HCT116 (cell line): ENCODE results near the gene FAM227B. TPM values are rescaled to one million over a fixed set of nuclear protein-coding genes. Genes with fewer than 3 reads are reported as not detected.

Source experiments
- ATAC-seq: fragments of 200-7000 bp; cut with Tn5 transposase; 2 replicates; pipeline ENCODE4 v1.9.1; 2020; ENCODE audit warnings: mild to moderate bottlenecking, moderate library complexity
- BruUV-seq: library from RNA; stranded (reverse); fragments of 400-500 nt; replicated peaks from 2 replicates; lab custom pipeline; 2021; lab: Mats Ljungman, UMichigan
- CTCF ChIA-PET: fragments of 300-600 bp; sonication (Branson Sonifier 250); formaldehyde crosslinking; loops from one replicate; lab custom pipeline; 2021; ENCODE audit warnings: antibody characterized with exemption; lab: Charles Lee
- POLR2A ChIA-PET: fragments of 300-600, 350-600 bp; sonication (Branson Sonifier 250); formaldehyde crosslinking; loops from one replicate; lab custom pipeline; 2021; ENCODE audit warnings: antibody characterized with exemption; lab: Charles Lee
- RAD21 ChIA-PET, 2 experiments: fragments of 300-600 bp; sonication (Branson Sonifier 250); formaldehyde crosslinking; loops; one replicate each; lab custom pipeline; 2023; ENCODE audit warnings: low total read pairs in 2 of 2; ENCODE audit not compliant: uncharacterized antibody in 2 of 2, unreplicated experiment in 2 of 2, low non-redundant PET in 1 of 2; lab: Charles Lee
- DNase-seq: peaks from one replicate; pipeline ENCODE4 v3.0.0-alpha.2; 2010; ENCODE audit warnings: low read depth, low spot score
- H2AFZ ChIP-seq: fragments of 200-600 bp; shearing (Covaris generic), sonication (generic); 2 replicates; pipeline ENCODE4 v1.6.1; 2017; ENCODE audit warnings: low read depth, mixed run types, mixed read lengths, antibody characterized with exemption, low read length; ENCODE audit not compliant: poor library complexity, severe bottlenecking
- H3K27ac ChIP-seq: 2 replicates; pipeline ENCODE4 v1.5.1; 2012; ENCODE audit warnings: low read depth, low read length
- H3K27me3 ChIP-seq: fragments of 200-600 bp; sonication (generic); 2 replicates; pipeline ENCODE4 v1.6.1; 2016; ENCODE audit warnings: mixed run types, low read length, mixed read lengths; ENCODE audit not compliant: insufficient read depth
- H3K36me3 ChIP-seq, 2 experiments: fragments of 200-500 bp in 1 of 2; fragments of 200-600 bp in 1 of 2; sonication (Bioruptor generic) in 1 of 2; sonication (generic) in 1 of 2; 2 replicates each; pipeline versions ENCODE4 v1.5.1 to v1.6.1; 2014 to 2016; ENCODE audit warnings: low read length in 2 of 2, inconsistent platforms in 1 of 2, mixed read lengths in 1 of 2, mixed run types in 1 of 2; ENCODE audit not compliant: insufficient read depth in 2 of 2, control insufficient read depth in 1 of 2
- H3K4me1 ChIP-seq, 2 experiments: fragments of 200-600 bp in 1 of 2; sonication (generic) in 1 of 2; 2 replicates each; pipeline versions ENCODE4 v1.5.1 to v1.6.1; 2012 to 2017; ENCODE audit warnings: low read length in 2 of 2, inconsistent platforms in 1 of 2, mild to moderate bottlenecking in 1 of 2, mixed read lengths in 1 of 2, mixed run types in 1 of 2, moderate library complexity in 1 of 2; ENCODE audit not compliant: insufficient read depth in 2 of 2, control insufficient read depth in 1 of 2
- H3K4me2 ChIP-seq: fragments of 200-600 bp; sonication (generic); 2 replicates; pipeline ENCODE4 v1.6.1; 2017; ENCODE audit warnings: mixed run types, low read length, mixed read lengths
- H3K4me3 ChIP-seq, 2 experiments: fragments of 200-600 bp in 1 of 2; sonication (generic) in 1 of 2; replicated peaks in 1 of 2; 2 replicates each; pipeline ENCODE4 v1.5.1; 2011 to 2016; ENCODE audit warnings: low read length in 2 of 2, control low read depth in 1 of 2, low read depth in 1 of 2, mild to moderate bottlenecking in 1 of 2, mixed read lengths in 1 of 2, mixed run types in 1 of 2
- H3K79me2 ChIP-seq: fragments of 200-600 bp; sonication (generic); 2 replicates; pipeline ENCODE4 v1.6.1; 2017; ENCODE audit warnings: mild to moderate bottlenecking, mixed run types, low read length, moderate library complexity, mixed read lengths; ENCODE audit not compliant: insufficient read depth
- H3K9ac ChIP-seq: fragments of 200-600 bp; sonication (generic); 2 replicates; pipeline ENCODE4 v1.6.1; 2016; ENCODE audit warnings: low read length, mixed read lengths
- H3K9me2 ChIP-seq: fragments of 200-600 bp; sonication (generic), shearing (Covaris generic); 2 replicates; pipeline ENCODE4 v1.6.1; 2017; ENCODE audit warnings: mixed run types, mild to moderate bottlenecking, moderate library complexity; ENCODE audit not compliant: insufficient read depth
- H3K9me3 ChIP-seq, 2 experiments: fragments of 200-500 bp in 1 of 2; fragments of 200-600 bp in 1 of 2; sonication (Bioruptor generic) in 1 of 2; sonication (generic) in 1 of 2; 2 replicates each; pipeline ENCODE4 v1.6.1; 2014 to 2017; ENCODE audit warnings: low read length in 2 of 2, mixed read lengths in 2 of 2, inconsistent platforms in 1 of 2, low read depth in 1 of 2, mild to moderate bottlenecking in 1 of 2, mixed run types in 1 of 2, moderate library complexity in 1 of 2; ENCODE audit not compliant: control insufficient read depth in 1 of 2, insufficient read depth in 1 of 2
- H4K20me1 ChIP-seq: fragments of 200-600 bp; sonication (generic), shearing (Covaris generic); 2 replicates; pipeline ENCODE4 v1.6.1; 2017; ENCODE audit warnings: mixed run types, mild to moderate bottlenecking, moderate library complexity; ENCODE audit not compliant: insufficient read depth
- CBX3 ChIP-seq: IDR thresholded peaks from 2 replicates; pipeline ENCODE4 v1.6.1; 2012; ENCODE audit warnings: low read depth
- CEBPB ChIP-seq: IDR thresholded peaks from 2 replicates; pipeline ENCODE4 v1.6.1; 2012; ENCODE audit warnings: low read depth
- ELF1 ChIP-seq: IDR thresholded peaks from 2 replicates; pipeline ENCODE4 v1.6.1; 2012; ENCODE audit warnings: low read depth, borderline replicate concordance
- EZH2phosphoT487 ChIP-seq: fragments of 200-600 bp; IDR thresholded peaks from 2 replicates; pipeline ENCODE4 v1.6.1; 2018; ENCODE audit warnings: antibody characterized with exemption, borderline replicate concordance
- REST ChIP-seq: IDR thresholded peaks from 2 replicates; pipeline ENCODE4 v1.6.1; 2012; ENCODE audit warnings: low read depth
- SIN3A ChIP-seq: IDR thresholded peaks from 2 replicates; pipeline ENCODE4 v1.6.1; 2012; ENCODE audit warnings: low read depth
- YY1 ChIP-seq: IDR thresholded peaks from 2 replicates; pipeline ENCODE4 v1.6.1; 2011; ENCODE audit warnings: low read length, low read depth, moderate library complexity, mild to moderate bottlenecking; ENCODE audit not compliant: insufficient replicate concordance; ENCODE audit errors: extremely low read depth
- intact Hi-C: fragments of 100-400 bp; cut with micrococcal nuclease; formaldehyde crosslinking; loops from 2 replicates; pipeline ENCODE4 v1.10.0; 2022
- total RNA-seq: library from RNA; stranded (reverse); gene quantifications from one replicate; pipeline ENCODE4 v1.2.1, GENCODE V29; 2021; ENCODE audit not compliant: unreplicated experiment
- TF ChIP-seq, protein P1 (sequence below), 3 experiments: fragments of 200-600 bp in 1 of 3; sonication (generic) in 1 of 3; IDR thresholded peaks in 2 of 3; conservative IDR thresholded peaks in 1 of 3; 2 replicates each; pipeline ENCODE4 v1.5.1; 2012 to 2017; ENCODE audit warnings: low read depth in 2 of 3, low read length in 2 of 3, antibody characterized with exemption in 1 of 3, borderline replicate concordance in 1 of 3, control low read depth in 1 of 3, mild to moderate bottlenecking in 1 of 3, mixed read lengths in 1 of 3, mixed run types in 1 of 3, moderate library complexity in 1 of 3; ENCODE audit not compliant: insufficient read depth in 1 of 3
- TF ChIP-seq, protein P2 (sequence below): IDR thresholded peaks from 2 replicates; pipeline ENCODE4 v1.6.1; 2011; ENCODE audit warnings: mild to moderate bottlenecking, low read length, moderate library complexity; ENCODE audit not compliant: insufficient replicate concordance; ENCODE audit errors: extremely low read depth
- TF ChIP-seq, protein P3 (sequence below): IDR thresholded peaks from 2 replicates; pipeline ENCODE4 v1.6.1; 2012

Gene FAM227B
- total RNA-seq, 1 experiment from 2014 or later, result 6.9 TPM

GRCh38 chr15:49328941-49329340 is 291.7 kb downstream of the FAM227B start:
- no TSS peak for BruUV-seq
- POLR2A ChIA-PET, result no interaction called here
- H3K27ac ChIP-seq, result no peak overlapping the region

More at GRCh38 chr15:49328941-49329340, 291.7 kb downstream of the FAM227B start:
- no peaks in the 10 kb centered on the region for H4K20me1 ChIP-seq
- no peak overlapping the region for H3K4me3 ChIP-seq
- ChIA-PET RAD21 (no interaction called here), CTCF (no interaction called here)
- H3K4me1 ChIP-seq, result no peaks in the 10 kb centered on the region
- intact Hi-C loops, result no loop called here
- no peaks in the 10 kb centered on the region for H3K79me2 ChIP-seq
- DNase-seq, result no peak
- ATAC-seq, result no peak
- H3K9me3 ChIP-seq, result no peaks in the 10 kb centered on the region
- no peak overlapping the region for H2AFZ ChIP-seq
- H3K9ac ChIP-seq, result no peak overlapping the region
- no peak for TF ChIP-seq ELF1
- TF ChIP-seq YY1, result no peak
- TF ChIP-seq EZH2phosphoT487, result no peak
- no peak for TF ChIP-seq REST
- TF ChIP-seq, protein P1, sequence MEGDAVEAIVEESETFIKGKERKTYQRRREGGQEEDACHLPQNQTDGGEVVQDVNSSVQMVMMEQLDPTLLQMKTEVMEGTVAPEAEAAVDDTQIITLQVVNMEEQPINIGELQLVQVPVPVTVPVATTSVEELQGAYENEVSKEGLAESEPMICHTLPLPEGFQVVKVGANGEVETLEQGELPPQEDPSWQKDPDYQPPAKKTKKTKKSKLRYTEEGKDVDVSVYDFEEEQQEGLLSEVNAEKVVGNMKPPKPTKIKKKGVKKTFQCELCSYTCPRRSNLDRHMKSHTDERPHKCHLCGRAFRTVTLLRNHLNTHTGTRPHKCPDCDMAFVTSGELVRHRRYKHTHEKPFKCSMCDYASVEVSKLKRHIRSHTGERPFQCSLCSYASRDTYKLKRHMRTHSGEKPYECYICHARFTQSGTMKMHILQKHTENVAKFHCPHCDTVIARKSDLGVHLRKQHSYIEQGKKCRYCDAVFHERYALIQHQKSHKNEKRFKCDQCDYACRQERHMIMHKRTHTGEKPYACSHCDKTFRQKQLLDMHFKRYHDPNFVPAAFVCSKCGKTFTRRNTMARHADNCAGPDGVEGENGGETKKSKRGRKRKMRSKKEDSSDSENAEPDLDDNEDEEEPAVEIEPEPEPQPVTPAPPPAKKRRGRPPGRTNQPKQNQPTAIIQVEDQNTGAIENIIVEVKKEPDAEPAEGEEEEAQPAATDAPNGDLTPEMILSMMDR (IDR thresholded peaks at IDR 0.05 in 2 of 3, conservative IDR thresholded peaks at IDR 0.05 in 1 of 3; ENCODE audit: borderline replicate concordance in 1 of 3, insufficient read depth in 1 of 3, low read depth in 2 of 3, low read length in 2 of 3), result no peak
- no peak for TF ChIP-seq CBX3
- TF ChIP-seq, protein P2, sequence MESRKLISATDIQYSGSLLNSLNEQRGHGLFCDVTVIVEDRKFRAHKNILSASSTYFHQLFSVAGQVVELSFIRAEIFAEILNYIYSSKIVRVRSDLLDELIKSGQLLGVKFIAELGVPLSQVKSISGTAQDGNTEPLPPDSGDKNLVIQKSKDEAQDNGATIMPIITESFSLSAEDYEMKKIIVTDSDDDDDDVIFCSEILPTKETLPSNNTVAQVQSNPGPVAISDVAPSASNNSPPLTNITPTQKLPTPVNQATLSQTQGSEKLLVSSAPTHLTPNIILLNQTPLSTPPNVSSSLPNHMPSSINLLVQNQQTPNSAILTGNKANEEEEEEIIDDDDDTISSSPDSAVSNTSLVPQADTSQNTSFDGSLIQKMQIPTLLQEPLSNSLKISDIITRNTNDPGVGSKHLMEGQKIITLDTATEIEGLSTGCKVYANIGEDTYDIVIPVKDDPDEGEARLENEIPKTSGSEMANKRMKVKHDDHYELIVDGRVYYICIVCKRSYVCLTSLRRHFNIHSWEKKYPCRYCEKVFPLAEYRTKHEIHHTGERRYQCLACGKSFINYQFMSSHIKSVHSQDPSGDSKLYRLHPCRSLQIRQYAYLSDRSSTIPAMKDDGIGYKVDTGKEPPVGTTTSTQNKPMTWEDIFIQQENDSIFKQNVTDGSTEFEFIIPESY, result no peak
- TF ChIP-seq, protein P3, sequence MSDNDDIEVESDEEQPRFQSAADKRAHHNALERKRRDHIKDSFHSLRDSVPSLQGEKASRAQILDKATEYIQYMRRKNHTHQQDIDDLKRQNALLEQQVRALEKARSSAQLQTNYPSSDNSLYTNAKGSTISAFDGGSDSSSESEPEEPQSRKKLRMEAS, result no peak
- TF ChIP-seq SIN3A, result no peak
- TF ChIP-seq CEBPB, result no peak
- no peaks in the 10 kb centered on the region for H3K9me2 ChIP-seq
- no peaks in the 10 kb centered on the region for H3K27me3 ChIP-seq
- no peak overlapping the region for H3K4me2 ChIP-seq
- no peaks in the 10 kb centered on the region for H3K36me3 ChIP-seq
